Suppressor macrophage treated with lipopolysaccharide for 4 hours (primary cell): ENCODE results near the gene AP1S1.
"Not testable (repeated sequence)": the region's sequence is repeated elsewhere in the genome, so short reads cannot be mapped to it uniquely, and the experiment has no call there.

Experiments used
- DNase-seq: peaks from one replicate; pipeline ENCODE4 v3.0.0-alpha.2; 2020

Gene AP1S1

DNA sequence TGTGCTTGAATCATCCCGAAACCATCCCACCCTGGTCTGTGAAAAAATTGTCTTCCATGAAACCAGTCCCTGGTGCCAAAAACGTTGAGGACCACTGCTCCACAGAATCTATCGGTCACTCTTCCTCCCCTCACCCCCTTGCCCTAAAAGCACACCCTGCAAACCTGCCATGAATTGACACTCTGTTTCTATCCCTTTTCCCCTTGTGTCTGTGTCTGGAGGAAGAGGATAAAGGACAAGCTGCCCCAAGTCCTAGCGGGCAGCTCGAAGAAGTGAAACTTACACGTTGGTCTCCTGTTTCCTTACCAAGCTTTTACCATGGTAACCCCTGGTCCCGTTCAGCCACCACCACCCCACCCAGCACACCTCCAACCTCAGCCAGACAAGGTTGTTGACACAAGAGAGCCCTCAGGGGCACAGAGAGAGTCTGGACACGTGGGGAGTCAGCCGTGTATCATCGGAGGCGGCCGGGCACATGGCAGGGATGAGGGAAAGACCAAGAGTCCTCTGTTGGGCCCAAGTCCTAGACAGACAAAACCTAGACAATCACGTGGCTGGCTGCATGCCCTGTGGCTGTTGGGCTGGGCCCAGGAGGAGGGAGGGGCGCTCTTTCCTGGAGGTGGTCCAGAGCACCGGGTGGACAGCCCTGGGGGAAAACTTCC, 28.2 kb upstream of the AP1S1 start:
- DNase-seq: no peak

DNA sequence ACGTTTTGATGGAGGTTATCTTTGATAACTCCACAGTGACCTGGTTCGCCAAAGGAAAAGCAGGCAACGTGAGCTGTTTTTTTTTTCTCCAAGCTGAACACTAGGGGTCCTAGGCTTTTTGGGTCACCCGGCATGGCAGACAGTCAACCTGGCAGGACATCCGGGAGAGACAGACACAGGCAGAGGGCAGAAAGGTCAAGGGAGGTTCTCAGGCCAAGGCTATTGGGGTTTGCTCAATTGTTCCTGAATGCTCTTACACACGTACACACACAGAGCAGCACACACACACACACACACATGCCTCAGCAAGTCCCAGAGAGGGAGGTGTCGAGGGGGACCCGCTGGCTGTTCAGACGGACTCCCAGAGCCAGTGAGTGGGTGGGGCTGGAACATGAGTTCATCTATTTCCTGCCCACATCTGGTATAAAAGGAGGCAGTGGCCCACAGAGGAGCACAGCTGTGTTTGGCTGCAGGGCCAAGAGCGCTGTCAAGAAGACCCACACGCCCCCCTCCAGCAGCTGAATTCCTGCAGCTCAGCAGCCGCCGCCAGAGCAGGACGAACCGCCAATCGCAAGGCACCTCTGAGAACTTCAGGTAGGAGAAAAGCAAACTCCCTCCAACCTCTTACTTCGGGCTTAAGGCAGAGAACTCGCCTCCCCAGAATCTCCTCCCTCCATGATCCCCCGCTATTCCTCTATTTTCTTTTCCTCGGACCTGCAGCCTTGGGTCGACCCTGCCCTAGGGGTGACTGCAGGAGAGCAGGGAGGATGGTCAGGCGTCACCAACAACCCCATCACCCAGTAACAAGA, 27.4 kb upstream of the AP1S1 start, which contains the start of gene SERPINE1:
Gene SERPINE1, plus strand, starts transcription at position 454 of the 809 bp plus-strand sequence. CDS start 1,290 bp downstream, outside the sequence.
- peak; percentile 88 for DNase-seq

DNA sequence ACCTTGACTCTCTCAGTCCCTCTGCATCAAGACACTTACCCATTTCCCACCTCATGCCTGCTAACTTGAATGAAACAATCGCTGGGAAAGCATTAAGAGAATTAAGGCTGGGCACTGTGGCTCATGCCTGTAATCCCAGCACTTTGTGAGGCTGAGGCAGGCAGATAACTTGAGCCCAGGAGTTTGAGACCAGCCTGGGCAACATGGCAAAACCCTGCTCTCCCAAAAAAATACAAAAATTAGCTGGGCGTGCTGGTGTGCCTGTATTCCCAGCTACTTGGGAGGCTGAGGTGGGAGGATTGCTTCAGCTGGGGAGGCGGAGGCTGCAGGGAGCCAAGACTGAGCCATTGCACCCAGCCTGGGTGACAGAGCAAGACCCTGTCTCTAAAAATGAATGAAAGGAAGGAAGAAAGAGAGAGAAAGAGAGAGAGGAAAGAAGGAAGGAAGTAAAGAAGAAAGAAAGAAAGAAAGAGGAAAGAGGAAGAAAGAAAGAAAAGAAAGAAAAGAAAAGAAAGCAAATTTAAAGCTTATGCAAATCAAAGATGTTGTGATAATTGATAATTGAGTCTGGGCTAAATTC, 26.7 kb upstream of the AP1S1 start:
- no peak for DNase-seq

DNA sequence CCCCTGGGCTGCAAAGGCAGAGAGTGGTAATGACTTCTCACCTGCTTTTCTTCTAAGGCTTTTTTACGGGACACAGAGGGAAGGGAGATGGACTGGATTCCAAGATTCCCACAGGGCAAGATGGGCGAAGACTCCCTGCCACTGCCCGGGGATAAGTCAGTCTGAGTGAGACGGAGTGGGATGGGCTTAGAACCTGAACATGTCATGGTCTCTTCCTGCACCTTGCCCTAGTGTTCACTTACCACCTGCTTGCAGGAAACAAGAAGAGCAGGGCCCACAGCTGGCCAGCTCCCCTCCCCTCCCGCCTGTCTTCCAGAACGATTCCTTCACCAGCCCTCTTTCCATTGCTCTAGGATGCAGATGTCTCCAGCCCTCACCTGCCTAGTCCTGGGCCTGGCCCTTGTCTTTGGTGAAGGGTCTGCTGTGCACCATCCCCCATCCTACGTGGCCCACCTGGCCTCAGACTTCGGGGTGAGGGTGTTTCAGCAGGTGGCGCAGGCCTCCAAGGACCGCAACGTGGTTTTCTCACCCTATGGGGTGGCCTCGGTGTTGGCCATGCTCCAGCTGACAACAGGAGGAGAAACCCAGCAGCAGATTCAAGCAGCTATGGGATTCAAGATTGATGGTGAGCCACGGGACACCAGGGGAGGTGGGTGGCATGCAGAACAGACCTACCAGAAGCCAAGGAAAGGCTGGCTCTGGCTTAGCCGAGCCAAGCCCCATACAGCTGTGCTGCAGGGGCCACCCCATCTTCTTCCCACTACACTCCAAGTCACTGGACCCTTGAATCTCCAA, 26.0 kb upstream of the AP1S1 start:
- no peak for DNase-seq

DNA sequence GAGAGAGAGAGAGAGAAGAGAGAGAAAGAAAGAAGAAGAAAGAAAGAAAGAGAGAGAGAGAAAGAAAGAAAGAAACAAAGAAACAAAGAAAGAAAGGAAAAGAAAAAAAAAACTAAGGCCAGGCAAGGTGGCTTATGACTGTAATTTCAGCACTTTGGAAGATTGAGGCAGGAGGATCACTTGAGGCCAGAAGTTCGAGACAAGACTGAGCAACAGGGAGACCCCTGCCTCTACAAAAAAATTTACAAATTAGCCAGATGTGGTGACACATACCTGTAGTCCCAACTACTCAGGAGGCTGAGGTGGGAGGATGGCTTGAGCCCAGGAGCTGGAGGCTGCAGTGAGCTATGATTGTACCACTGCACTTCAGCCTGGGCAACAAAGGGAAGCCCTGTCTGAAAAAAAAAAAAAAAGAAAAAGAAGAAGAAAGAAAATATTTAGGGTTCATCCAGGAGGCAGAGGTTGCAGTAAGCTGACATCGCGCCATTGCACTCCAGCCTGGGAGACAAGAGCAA, 24.6 kb upstream of the AP1S1 start:
- DNase-seq: no peak

DNA sequence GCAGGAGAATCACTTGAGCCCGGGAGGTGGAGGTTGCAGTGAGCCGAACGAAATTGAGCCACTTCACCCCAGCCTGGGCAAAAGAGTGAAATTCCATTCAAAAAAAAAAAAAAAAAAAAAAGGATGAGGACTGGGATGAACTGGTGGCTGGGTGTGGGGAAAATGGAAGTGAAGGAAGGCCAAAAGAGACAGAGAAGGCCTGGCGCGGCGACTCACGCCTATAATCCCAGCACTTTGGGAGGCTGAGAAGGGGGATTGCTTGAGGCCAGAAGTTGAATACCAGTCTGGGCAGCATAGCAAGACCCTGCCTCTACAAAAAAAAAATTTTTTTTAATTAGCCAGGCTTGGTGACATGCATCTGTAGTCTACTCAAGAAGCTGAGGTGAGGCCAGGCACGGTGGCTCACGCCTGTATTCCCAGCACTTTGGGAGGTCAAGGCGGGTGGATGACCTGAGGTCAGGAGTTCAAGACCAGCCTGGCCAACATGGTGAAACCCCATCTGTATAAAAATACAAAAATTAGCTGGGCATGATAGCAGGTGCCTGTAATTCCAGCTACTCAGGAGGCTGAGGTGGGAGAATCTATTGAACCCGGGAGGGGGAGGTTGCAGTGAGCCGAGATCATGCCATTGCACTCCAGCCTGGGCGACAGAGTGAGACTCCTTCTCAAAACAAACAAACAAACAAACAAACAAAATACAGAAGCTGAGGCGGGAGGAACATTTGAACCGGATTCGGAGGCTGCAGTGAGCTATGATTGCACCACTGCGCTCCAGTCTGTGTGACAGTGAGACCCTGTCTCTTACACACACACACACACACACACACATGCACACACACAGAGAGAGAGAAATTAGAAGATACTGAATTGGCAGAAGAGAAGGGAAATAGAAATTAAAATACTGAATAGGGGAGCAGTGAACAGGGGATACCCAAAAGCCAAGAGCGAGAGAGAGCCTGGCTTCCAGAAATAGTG, 21.4 kb upstream of the AP1S1 start:
- not testable (repeated sequence) for DNase-seq

DNA sequence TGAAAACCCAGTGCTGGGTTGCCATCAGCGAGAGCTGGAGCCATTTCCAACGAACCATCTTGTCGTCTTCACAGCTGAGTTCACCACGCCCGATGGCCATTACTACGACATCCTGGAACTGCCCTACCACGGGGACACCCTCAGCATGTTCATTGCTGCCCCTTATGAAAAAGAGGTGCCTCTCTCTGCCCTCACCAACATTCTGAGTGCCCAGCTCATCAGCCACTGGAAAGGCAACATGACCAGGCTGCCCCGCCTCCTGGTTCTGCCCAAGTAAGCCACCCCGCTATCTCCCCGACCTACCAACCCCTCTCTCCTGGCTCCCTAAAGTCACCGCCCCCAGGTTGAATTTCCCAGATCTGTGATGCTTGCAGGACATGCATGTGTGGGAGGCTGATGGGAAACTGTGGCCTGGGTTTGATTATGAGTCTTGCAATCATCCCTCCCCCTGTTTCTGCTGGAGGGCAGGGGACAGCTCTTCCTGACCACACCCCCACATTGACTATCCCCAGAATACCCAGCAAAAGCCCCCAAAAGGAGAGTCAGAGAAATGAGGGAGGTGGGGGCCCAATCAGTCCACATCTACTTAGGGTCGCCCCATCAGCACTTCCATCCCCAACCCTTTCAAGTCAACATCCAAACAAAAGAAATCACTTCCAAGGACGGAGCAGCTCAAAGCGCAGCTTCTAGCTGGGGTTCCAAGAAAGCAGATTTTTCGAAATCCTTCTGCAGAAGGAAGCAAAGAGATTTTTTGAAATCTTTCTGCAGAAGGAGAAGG, 20.5 kb upstream of the AP1S1 start:
- DNase-seq: peak; percentile 61

DNA sequence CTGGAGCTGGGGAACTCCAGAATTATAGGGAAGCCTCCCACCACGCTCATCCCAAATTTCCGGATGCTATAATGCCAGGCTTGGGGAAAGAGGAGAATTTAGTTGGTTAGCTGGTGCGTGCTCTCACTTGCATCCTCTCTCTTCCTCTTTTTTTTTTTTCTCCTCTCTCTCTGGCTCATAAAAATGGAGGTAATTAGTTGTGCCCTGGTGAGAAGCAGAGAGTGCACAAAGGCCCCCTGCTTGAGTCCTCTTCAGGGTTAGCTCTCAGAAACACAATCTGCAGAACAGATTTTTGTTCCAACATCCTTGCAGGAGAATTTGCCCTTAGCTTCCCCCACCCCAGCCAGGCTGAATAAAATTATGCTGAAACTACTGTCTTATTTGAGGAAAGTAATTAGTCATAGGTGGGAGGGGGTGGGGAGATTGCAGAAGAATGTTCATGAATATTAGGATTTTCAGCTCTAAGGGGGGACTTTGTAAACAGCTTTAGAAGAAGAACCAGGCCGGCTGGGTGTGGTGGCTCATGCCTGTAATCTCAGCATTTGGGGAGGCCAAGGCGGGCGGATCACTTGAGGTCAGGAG, 19.8 kb upstream of the AP1S1 start:
- DNase-seq: peak; percentile 69

DNA sequence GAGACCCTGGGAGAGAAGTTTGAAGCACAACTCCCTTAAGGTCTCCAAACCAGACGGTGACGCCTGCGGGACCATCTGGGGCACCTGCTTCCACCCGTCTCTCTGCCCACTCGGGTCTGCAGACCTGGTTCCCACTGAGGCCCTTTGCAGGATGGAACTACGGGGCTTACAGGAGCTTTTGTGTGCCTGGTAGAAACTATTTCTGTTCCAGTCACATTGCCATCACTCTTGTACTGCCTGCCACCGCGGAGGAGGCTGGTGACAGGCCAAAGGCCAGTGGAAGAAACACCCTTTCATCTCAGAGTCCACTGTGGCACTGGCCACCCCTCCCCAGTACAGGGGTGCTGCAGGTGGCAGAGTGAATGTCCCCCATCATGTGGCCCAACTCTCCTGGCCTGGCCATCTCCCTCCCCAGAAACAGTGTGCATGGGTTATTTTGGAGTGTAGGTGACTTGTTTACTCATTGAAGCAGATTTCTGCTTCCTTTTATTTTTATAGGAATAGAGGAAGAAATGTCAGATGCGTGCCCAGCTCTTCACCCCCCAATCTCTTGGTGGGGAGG, 16.5 kb upstream of the AP1S1 start:
- DNase-seq: no peak

DNA sequence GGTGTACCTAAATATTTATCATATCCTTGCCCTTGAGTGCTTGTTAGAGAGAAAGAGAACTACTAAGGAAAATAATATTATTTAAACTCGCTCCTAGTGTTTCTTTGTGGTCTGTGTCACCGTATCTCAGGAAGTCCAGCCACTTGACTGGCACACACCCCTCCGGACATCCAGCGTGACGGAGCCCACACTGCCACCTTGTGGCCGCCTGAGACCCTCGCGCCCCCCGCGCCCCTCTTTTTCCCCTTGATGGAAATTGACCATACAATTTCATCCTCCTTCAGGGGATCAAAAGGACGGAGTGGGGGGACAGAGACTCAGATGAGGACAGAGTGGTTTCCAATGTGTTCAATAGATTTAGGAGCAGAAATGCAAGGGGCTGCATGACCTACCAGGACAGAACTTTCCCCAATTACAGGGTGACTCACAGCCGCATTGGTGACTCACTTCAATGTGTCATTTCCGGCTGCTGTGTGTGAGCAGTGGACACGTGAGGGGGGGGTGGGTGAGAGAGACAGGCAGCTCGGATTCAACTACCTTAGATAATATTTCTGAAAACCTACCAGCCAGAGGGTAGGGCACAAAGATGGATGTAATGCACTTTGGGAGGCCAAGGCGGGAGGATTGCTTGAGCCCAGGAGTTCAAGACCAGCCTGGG, 15.9 kb upstream of the AP1S1 start:
- peak; percentile 95 for DNase-seq

DNA sequence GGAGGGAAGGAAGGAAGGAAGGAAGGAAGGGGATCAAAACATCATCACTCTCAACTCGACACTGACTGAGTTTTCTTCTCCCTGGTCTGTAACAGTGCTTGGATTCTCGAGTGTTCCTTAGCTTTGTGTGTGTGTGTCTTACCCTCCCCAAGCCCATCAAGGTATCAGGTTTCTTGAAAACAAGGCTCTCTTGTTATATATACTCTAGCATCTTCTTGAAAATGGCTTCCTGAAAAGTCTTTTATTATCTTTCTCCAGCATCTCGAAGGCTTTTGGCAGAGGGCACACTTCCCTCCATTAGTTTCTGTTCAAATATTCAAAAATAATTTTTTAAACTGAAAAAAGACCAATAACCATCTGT, 14.0 kb upstream of the AP1S1 start:
- no peak for DNase-seq

DNA sequence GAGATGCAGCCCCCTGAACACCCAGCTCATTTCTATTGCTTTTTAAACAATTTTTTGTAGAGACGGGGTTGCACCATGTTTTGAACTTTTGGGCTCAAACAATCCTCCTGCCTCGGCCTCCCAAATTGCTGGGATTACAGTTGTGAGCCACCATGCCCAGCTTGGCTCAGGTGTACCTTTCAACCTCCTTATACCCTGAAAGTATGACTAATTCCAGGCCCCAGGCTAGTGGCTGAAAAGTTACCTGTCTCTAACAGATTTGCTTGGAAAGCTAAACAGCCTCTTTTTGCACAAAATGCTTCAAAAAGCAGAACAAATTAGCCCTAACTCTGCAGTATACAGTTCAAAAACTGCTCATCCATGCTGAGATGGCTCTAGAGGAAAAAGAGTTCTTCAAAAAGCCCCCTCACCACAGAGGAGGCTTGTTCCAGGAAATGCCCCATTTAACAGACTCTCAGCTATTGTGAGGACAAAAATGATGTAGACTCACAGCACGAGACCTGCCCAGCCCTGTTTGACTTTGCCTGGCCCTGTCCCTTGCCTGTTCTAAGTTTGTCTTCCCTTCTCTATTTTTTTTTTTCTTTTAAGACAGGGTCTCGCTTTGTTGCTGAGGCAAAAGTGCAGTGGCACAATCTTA, 13.4 kb upstream of the AP1S1 start:
- DNase-seq: no peak

DNA sequence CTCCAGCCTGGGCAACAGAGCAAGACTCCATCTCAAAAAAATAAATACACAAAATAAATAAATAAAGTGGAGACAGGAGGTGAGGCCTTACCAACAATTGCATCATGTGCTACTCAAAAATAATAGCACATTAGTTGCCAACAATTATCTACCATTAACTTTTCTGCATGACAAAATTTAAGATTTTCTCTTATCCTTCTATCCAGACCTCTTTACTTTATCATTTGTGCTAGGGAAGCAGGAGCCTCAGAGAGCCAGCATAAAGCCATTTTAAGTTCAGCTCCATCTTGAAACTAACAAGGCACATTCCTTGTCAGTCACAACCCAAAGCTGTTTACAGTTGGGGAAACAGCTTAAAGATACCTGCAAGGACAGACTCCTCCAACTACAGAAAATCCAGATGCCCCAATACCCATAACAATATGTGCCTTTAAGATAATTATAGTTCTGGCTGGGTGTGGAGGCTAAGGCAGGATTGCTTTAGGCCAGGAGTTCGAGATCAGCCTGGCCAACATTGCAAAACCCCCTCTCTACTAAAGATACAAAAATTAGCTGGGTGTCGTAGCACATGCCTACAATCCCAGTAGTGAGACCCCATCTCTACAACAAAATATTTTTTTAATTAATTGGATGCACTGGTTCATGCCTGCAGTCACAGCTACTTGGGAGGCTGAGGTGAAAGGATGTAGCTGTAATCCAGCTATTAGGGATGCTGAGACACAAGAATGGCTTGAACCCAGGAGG, 2.2 kb upstream of the AP1S1 start:
- DNase-seq: no peak

DNA sequence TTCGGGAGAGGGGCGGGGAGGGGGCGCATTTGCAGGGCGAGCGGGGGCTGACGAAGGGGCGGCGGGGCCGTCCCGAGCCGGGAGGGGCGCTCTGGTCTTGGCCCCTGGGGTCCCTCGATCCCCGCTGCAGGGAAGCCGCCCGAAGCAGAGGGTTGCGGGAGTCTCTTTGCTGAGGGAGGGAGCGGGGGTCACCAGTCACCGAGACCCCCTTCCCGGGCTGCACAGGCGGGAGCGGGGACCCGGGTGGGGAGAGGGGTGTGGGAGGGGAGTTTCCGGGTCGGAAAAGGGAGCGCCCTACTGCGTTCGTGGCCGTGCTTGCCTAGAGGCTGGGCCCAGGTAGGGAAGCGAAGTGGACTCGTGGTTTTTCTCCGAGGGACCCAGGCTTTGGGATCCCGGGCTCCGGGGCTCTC, 422 bp downstream of the AP1S1 start:
- no peak for DNase-seq

DNA sequence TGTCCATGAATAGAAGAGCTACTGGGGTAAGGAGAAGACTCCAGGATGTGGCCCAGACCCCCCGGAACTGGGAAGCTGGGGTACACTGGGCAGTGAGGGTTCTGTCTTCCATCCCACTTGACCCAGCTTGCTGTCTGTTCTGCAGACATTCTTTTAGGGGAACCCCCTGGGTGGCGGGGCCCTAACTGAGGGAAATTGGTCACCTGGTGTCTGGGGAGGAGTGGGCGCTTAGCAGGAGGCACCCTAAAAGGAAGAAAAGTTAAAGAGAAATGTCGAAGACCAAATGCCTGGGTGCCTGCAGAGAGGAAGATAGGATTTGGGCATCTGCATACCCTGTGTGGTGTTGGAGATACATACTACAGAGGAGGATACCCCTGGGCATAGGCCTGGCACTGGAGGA, 1.0 kb downstream of the AP1S1 start:
- no peak for DNase-seq

DNA sequence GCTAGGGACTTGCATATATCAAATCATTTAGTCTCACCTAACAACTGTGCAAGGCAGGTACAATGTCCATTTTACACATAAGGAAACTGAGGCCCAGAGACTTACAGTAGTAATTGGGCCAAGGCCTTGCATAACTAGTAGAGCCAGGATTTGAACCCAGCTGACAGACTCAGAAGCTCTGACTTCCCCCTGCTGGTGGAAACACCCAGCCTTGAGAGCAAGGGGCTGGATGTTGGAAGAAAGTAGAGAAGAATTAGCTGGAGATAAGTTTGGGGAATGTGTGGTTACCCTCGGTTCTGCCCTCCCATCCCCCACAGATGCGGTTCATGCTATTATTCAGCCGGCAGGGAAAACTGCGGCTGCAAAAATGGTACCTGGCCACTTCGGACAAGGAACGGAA, 2.0 kb downstream of the AP1S1 start:
- no peak for DNase-seq

DNA sequence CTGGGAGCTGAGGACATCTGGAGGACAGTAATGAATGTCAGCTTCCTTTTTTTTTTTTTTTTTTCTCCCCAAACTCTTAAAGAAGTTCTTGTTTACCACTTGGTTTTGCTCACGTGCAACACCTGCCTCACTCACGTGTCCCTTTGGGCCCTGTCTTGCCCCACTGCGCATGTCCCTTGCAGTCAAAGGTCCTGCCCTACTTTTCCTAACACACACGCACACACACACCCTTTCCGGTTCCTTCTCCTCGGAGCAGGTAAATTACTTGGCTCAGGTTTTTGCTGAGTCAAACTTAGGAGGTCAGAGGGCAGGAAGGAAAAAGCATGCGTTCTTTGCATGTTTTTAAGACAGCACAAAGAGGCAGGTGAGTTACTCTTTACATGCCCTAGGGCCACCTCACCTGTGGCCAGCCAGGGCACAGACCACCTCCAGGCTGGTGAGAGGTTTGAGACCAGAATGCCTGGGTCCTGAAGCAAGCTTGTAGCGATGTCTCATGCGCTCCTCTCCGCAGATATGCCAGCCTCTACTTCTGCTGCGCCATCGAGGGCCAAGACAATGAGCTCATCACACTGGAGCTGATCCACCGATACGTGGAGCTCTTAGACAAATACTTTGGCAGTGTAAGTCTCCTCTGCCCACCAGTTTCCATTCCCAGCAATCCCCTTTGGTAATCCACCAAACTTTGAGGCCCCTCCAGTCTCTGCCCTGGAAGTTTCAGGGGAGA, 2.8 kb downstream of the AP1S1 start:
- no peak for DNase-seq
